Naive thymus-derived CD4-positive, alpha-beta T cell (primary cell): ENCODE data around the gene KIF15. TPM values are rescaled to one million over a fixed set of nuclear protein-coding genes. Genes with fewer than 3 reads are reported as not detected.

ENCODE experiments used
- ATAC-seq: fragments of 150-1000 bp; cut with Tn5 transposase; 2 replicates; pipeline ENCODE4 v1.10.0; 2021; ENCODE audit warnings: mild to moderate bottlenecking, moderate library complexity
- CTCF ChIA-PET: fragments of 350-600 bp; sonication (Branson Sonifier 250); formaldehyde crosslinking; loops from one replicate; lab custom pipeline; 2021; ENCODE audit warnings: antibody characterized with exemption; lab: Charles Lee
- POLR2A ChIA-PET: fragments of 350-600 bp; sonication (Branson Sonifier 250); formaldehyde crosslinking; loops from one replicate; lab custom pipeline; 2021; ENCODE audit warnings: antibody characterized with exemption, inconsistent platforms; lab: Charles Lee
- DNase-seq, 9 donors: peaks; one replicate each; pipeline versions ENCODE4 v3.0.0 to v3.0.0-alpha.2; 2020 to 2022; ENCODE audit warnings: mixed read lengths in 1 of 9
- H3K27ac ChIP-seq: one replicate; pipeline ENCODE4 v1.7.0; 2013; ENCODE audit warnings: mild to moderate bottlenecking, low read depth, low read length, moderate library complexity
- H3K27me3 ChIP-seq, 2 donors: one replicate each; pipeline ENCODE4 v1.7.0; 2013; ENCODE audit warnings: low read length in 2 of 2, mild to moderate bottlenecking in 2 of 2, moderate library complexity in 2 of 2; ENCODE audit not compliant: control insufficient read depth in 2 of 2, insufficient read depth in 2 of 2
- H3K36me3 ChIP-seq, 3 experiments: 1 replicate in 2 of 3; 2 replicates in 1 of 3; pipeline ENCODE4 v1.7.0; 2013; ENCODE audit warnings: low read length in 3 of 3, mild to moderate bottlenecking in 3 of 3, moderate library complexity in 1 of 3; ENCODE audit not compliant: insufficient read depth in 3 of 3, control insufficient read depth in 2 of 3
- H3K4me1 ChIP-seq, 2 donors: one replicate each; pipeline ENCODE4 v1.7.0; 2013; ENCODE audit warnings: low read length in 2 of 2, mild to moderate bottlenecking in 2 of 2, moderate library complexity in 1 of 2; ENCODE audit not compliant: control insufficient read depth in 2 of 2, insufficient read depth in 2 of 2
- H3K4me3 ChIP-seq: 2 replicates; pipeline ENCODE4 v1.7.0; 2013; ENCODE audit warnings: mild to moderate bottlenecking, low read length
- H3K9me3 ChIP-seq, 3 experiments: 1 replicate in 2 of 3; 2 replicates in 1 of 3; pipeline ENCODE4 v1.7.0; 2013; ENCODE audit warnings: low read length in 3 of 3; ENCODE audit not compliant: control insufficient read depth in 2 of 3
- H3K27ac Mint-ChIP-seq, 9 donors: one replicate each; pipeline ENCODE4 v1.8.0; 2020 to 2022; ENCODE audit warnings: mixed read lengths in 9 of 9, mild to moderate bottlenecking in 8 of 9, moderate library complexity in 5 of 9, inconsistent platforms in 2 of 9
- H3K27me3 Mint-ChIP-seq, 5 donors: one replicate each; pipeline ENCODE4 v1.8.0; 2021 to 2022; ENCODE audit warnings: mixed read lengths in 5 of 5, mild to moderate bottlenecking in 1 of 5
- H3K36me3 Mint-ChIP-seq, 5 donors: one replicate each; pipeline ENCODE4 v1.8.0; 2020 to 2022; ENCODE audit warnings: mixed read lengths in 5 of 5, mild to moderate bottlenecking in 3 of 5, inconsistent platforms in 1 of 5
- H3K4me1 Mint-ChIP-seq, 7 donors: one replicate each; pipeline ENCODE4 v1.8.0; 2020 to 2022; ENCODE audit warnings: mixed read lengths in 7 of 7, mild to moderate bottlenecking in 3 of 7, inconsistent platforms in 1 of 7
- H3K4me3 Mint-ChIP-seq, 10 donors: one replicate each; pipeline ENCODE4 v1.8.0; 2020 to 2022; ENCODE audit warnings: mild to moderate bottlenecking in 10 of 10, mixed read lengths in 10 of 10, moderate library complexity in 6 of 10, inconsistent platforms in 2 of 10
- H3K9me3 Mint-ChIP-seq, 11 donors: one replicate each; pipeline ENCODE4 v1.8.0; 2020 to 2022; ENCODE audit warnings: mixed read lengths in 11 of 11, mild to moderate bottlenecking in 4 of 11, inconsistent platforms in 1 of 11, moderate library complexity in 1 of 11
- intact Hi-C, 2 donors: fragments of 100-400 bp; cut with micrococcal nuclease; formaldehyde crosslinking; loops; one replicate each; pipeline ENCODE4 v1.15.1; 2023
- polyA plus RNA-seq, 2 donors: library from polyadenylated mRNA; unstranded; fragments of 300-500 nt; fragmentation: Illumina TruSeq; gene quantifications; one replicate each; pipeline ENCODE4 v1.2.3, GENCODE V29; 2021
- total RNA-seq, 6 experiments: library from RNA in 5 of 6; stranded (reverse) in 5 of 6; gene quantifications; 1 replicate in 5 of 6; 2 replicates in 1 of 6; pipeline ENCODE4 v1.2.3 and lab custom pipeline; 2021 to 2026

KIF15 gene
- total and polyA plus RNA-seq, 7 experiments from 2014 or later, result 0.11 to 31.9 (median 0.27) TPM; not detected in 1

DNA sequence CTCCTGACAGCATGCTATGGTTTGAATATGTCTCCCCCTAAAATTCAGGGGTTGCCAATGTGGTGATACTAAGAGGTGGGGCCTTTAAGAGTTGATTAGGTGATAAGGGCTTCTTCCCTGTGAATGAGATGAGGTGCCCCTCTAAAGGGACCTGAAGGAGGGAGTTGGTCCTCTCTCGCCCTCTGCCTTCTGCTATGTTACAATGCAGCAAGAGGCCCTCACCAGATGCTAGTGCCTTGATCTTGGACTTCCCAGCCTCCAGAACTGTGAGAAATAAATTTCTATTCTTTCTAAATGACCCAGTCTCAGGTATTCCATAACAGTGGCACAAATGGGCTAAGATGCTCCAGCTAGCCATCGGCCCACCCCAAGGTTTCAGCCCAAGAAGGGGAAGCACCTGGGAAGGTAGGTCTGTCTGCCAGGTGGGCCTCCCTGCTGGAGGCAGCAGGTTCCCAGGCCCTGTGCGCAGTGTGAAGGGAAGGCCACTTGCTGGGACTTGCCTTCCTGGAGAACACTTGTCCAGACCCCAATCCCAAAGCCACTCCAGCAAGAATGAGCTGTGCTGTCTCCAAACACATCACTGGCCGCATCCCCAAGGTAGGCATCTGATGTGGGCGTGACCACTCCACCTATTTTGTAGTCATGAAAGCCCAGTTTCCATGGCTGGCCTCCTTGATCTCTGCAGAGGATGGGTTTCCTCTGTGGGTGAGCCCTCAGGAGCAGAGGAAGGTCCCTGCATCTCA, 121.8 kb downstream of the KIF15 start:
- Histone ChIP-seq H3K36me3 (no peaks in the 10 kb centered on the region), H3K27ac (no peak overlapping the region), H3K9me3 (no peaks in the 10 kb centered on the region), H3K27me3 (no peaks in the 10 kb centered on the region), H3K4me1 (no peaks in the 10 kb centered on the region), H3K4me3 (no peak overlapping the region)
- no peak overlapping the region for H3K4me3 Mint-ChIP-seq
- H3K9me3 Mint-ChIP-seq, result no peaks in the 10 kb centered on the region
- intact Hi-C loops, result loop anchor here in 1 of 2 donors (1.0 kb wide), 1 partner anchor 350 kb away; no protein-coding TSS in a partner anchor
- CTCF ChIA-PET, result no interaction called here
- ATAC-seq (no peak), DNase-seq (no peak)
- H3K27me3 Mint-ChIP-seq, result peaks cover 0 to 20% (median 8%) of the 10 kb centered on the region in 5 donors
- POLR2A ChIA-PET, result no interaction called here
- H3K27ac Mint-ChIP-seq, result no peak overlapping the region
- no peaks in the 10 kb centered on the region for H3K36me3 Mint-ChIP-seq
- no peaks in the 10 kb centered on the region for H3K4me1 Mint-ChIP-seq

- H3K27ac Mint-ChIP-seq, result no peak overlapping the region
- Histone ChIP-seq H3K4me1 (no peaks in the 10 kb centered on the region), H3K9me3 (no peaks in the 10 kb centered on the region), H3K4me3 (no peak overlapping the region), H3K36me3 (no peaks in the 10 kb centered on the region), H3K27me3 (no peaks in the 10 kb centered on the region), H3K27ac (no peak overlapping the region)
- ATAC-seq (no peak), DNase-seq (no peak)
- H3K4me1 Mint-ChIP-seq, result no peaks in the 10 kb centered on the region
- no peak overlapping the region for H3K4me3 Mint-ChIP-seq
- intact Hi-C loops, result loop anchor here in 1 of 2 donors (1.0 kb wide), 1 partner anchor 351 kb away; no protein-coding TSS in a partner anchor
- no peaks in the 10 kb centered on the region for H3K36me3 Mint-ChIP-seq
- peaks cover 0 to 20% (median 7%) of the 10 kb centered on the region in 5 donors for H3K27me3 Mint-ChIP-seq
- CTCF ChIA-PET, result no interaction called here
- H3K9me3 Mint-ChIP-seq, result no peaks in the 10 kb centered on the region
- POLR2A ChIA-PET, result no interaction called here
Observed at GRCh38 chr3:44883999-44884431, 122.4 kb downstream of the KIF15 start.

DNA sequence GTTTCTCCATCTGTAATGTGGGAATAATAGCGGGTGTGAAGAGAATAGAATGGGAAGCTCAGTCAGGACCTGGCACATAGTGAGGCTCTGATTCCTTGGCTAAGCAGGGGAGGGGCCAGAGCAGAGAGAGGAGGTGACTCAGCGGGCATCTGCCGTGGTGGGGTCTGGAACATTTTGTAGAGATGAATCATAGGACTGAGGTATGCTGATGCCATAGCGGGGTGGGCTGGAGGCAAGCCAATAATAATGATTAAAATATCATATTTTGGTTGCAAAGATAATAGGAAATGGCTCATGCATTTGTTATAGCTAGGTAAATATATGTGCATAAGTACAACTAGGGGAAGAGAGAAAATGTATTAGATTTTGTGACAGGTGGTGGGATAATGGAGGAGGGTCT, 124.0 kb downstream of the KIF15 start:
- Mint-ChIP-seq H3K36me3 (no peaks in the 10 kb centered on the region), H3K4me3 (no peak overlapping the region), H3K27me3 (peaks cover 0 to 20% (median 7%) of the 10 kb centered on the region in 5 donors), H3K9me3 (no peaks in the 10 kb centered on the region), H3K27ac (no peak overlapping the region), H3K4me1 (no peaks in the 10 kb centered on the region)
- Histone ChIP-seq H3K4me1 (no peaks in the 10 kb centered on the region), H3K36me3 (no peaks in the 10 kb centered on the region), H3K4me3 (no peak overlapping the region), H3K27ac (no peak overlapping the region), H3K27me3 (no peaks in the 10 kb centered on the region), H3K9me3 (no peaks in the 10 kb centered on the region)
- no peak for DNase-seq
- POLR2A ChIA-PET, result no interaction called here
- CTCF ChIA-PET, result no interaction called here
- no peak for ATAC-seq
- intact Hi-C loops, result no loop called here

DNA sequence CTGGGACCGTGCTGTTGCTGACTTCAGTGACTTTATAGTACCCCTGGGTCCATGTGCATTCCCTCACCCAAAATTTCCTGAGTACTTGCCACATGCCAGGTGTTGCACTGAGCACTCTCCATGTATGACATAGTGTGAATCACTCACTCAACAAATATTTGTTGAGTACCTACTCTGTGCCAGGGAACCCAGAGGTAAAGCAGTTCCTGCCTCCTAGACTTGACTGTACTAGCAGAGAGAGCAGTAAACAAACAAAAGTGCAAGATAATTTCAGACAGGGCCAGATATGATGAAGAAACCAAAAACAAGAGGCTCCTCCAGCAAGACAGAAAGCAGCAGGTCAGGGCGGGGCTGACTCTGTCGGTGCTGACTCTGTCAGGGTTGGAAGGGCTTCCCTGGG, 125.0 kb downstream of the KIF15 start:
- H3K36me3 Mint-ChIP-seq, result no peaks in the 10 kb centered on the region
- Histone ChIP-seq H3K36me3 (no peaks in the 10 kb centered on the region), H3K4me1 (no peaks in the 10 kb centered on the region), H3K4me3 (no peak overlapping the region), H3K27me3 (no peaks in the 10 kb centered on the region), H3K27ac (no peak overlapping the region), H3K9me3 (no peaks in the 10 kb centered on the region)
- H3K27ac Mint-ChIP-seq, result no peak overlapping the region
- no peak overlapping the region for H3K4me3 Mint-ChIP-seq
- CTCF ChIA-PET, result no interaction called here
- no peak for DNase-seq
- no peaks in the 10 kb centered on the region for H3K4me1 Mint-ChIP-seq
- intact Hi-C loops, result no loop called here
- POLR2A ChIA-PET, result no interaction called here
- ATAC-seq, result no peak
- no peaks in the 10 kb centered on the region for H3K9me3 Mint-ChIP-seq
- H3K27me3 Mint-ChIP-seq, result peaks cover 0 to 20% (median 7%) of the 10 kb centered on the region in 5 donors

GRCh38 chr3:44887101-44887500, 125.5 kb downstream of the KIF15 start:
- no peaks in the 10 kb centered on the region for H3K9me3 ChIP-seq
- DNase-seq (no peak), ATAC-seq (no peak)
- Mint-ChIP-seq H3K27ac (no peak overlapping the region), H3K9me3 (no peaks in the 10 kb centered on the region), H3K36me3 (no peaks in the 10 kb centered on the region), H3K27me3 (peaks cover 0 to 20% (median 7%) of the 10 kb centered on the region in 5 donors), H3K4me1 (no peaks in the 10 kb centered on the region), H3K4me3 (no peak overlapping the region)
- H3K36me3 ChIP-seq, result no peaks in the 10 kb centered on the region
- H3K27ac ChIP-seq, result no peak overlapping the region
- H3K4me3 ChIP-seq, result no peak overlapping the region
- POLR2A ChIA-PET, result no interaction called here
- no peaks in the 10 kb centered on the region for H3K4me1 ChIP-seq
- no peaks in the 10 kb centered on the region for H3K27me3 ChIP-seq
- CTCF ChIA-PET, result no interaction called here
- intact Hi-C loops, result no loop called here

GRCh38 chr3:44890258-44890657, 128.7 kb downstream of the KIF15 start:
- Histone ChIP-seq H3K9me3 (no peaks in the 10 kb centered on the region), H3K27me3 (no peaks in the 10 kb centered on the region), H3K27ac (no peak overlapping the region), H3K4me1 (no peaks in the 10 kb centered on the region), H3K4me3 (no peak overlapping the region), H3K36me3 (no peaks in the 10 kb centered on the region)
- no peak for ATAC-seq
- POLR2A ChIA-PET, result no interaction called here
- Mint-ChIP-seq H3K27ac (peak overlapping the region in 1 of 9 donors; percentile 49), H3K9me3 (no peaks in the 10 kb centered on the region), H3K4me3 (no peak overlapping the region), H3K27me3 (peaks cover 0 to 18% (median 4%) of the 10 kb centered on the region in 5 donors), H3K36me3 (no peaks in the 10 kb centered on the region), H3K4me1 (no peaks in the 10 kb centered on the region)
- CTCF ChIA-PET, result no interaction called here
- DNase-seq, result no peak
- intact Hi-C loops, result no loop called here

DNA sequence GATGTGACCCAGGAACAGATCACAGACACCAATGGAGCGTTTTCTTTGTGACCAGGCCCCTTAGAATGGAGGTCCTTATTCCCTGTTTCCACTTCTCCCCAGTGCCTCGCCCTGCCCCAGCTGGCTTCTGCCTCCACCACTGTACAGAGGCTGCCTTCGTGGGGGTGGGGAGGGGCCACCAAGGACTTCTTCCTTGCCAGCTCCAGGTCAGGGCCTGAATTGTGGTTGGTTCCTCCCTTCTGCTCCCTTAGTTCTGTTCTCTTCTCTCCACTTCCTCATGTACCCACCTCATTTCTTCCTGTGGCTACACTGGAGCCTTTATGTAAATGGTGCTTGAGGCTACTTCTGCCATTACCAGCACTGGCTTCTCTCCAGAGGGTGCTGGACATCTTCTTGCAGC, 129.3 kb downstream of the KIF15 start:
- H3K36me3 ChIP-seq, result no peaks in the 10 kb centered on the region
- intact Hi-C loops, result no loop called here
- H3K9me3 ChIP-seq, result no peaks in the 10 kb centered on the region
- POLR2A ChIA-PET, result no interaction called here
- no peak for DNase-seq
- ATAC-seq, result no peak
- no peaks in the 10 kb centered on the region for H3K27me3 ChIP-seq
- Mint-ChIP-seq H3K4me3 (no peak overlapping the region), H3K4me1 (no peaks in the 10 kb centered on the region), H3K9me3 (no peaks in the 10 kb centered on the region), H3K36me3 (no peaks in the 10 kb centered on the region), H3K27ac (peak overlapping the region in 1 of 9 donors; percentile 53), H3K27me3 (peaks cover 0 to 12% (median 1%) of the 10 kb centered on the region in 5 donors)
- no peak overlapping the region for H3K4me3 ChIP-seq
- no peaks in the 10 kb centered on the region for H3K4me1 ChIP-seq
- CTCF ChIA-PET, result no interaction called here
- no peak overlapping the region for H3K27ac ChIP-seq
